ENCODE measurements around the gene RENBP. TPM values are rescaled to one million over a fixed set of nuclear protein-coding genes. Genes with fewer than 3 reads are reported as not detected.

The RENBP gene
- total RNA-seq, 2 experiments from 2014 or later, result 5.3 to 6.3 TPM

- ChIA-PET POLR2A (no interaction called here), CTCF (no interaction called here)
These were observed 31.2 kb downstream of the RENBP start for GRCh38 chrX:153913211-153913610.

- ChIA-PET POLR2A (interaction anchor here (2.7 kb wide), 1 partner anchor 14 kb away, joined by 12 read pairs; the partner anchor contains the start of gene ARHGAP4), CTCF (interaction anchor here (1.2 kb wide), 1 partner anchor 11 kb away, joined by 3 read pairs; no protein-coding TSS in a partner anchor)
These were observed 32.6 kb downstream of the RENBP start for GRCh38 chrX:153911798-153912197.

- ChIA-PET POLR2A (interaction anchor here (0.7 to 2.7 kb wide), 2 partner anchors 15 to 102 kb away, joined by 6 to 12 read pairs; partner anchors contain the start of gene ARHGAP4), CTCF (interaction anchor here (0.6 to 1.4 kb wide), 2 partner anchors 12 to 38 kb away, joined by 3 to 5 read pairs; no protein-coding TSS in a partner anchor)
These were observed 34.0 kb downstream of the RENBP start for GRCh38 chrX:153910446-153910845.

GRCh38 chrX:153909980-153910360 is 34.5 kb downstream of the RENBP start:
- POLR2A ChIA-PET, result interaction anchor here (2.7 kb wide), 1 partner anchor 15 kb away, joined by 12 read pairs; the partner anchor contains the start of gene ARHGAP4

GRCh38 chrX:153909024-153909979 is 35.1 kb downstream of the RENBP start:
- ChIA-PET POLR2A (no interaction called here), CTCF (no interaction called here)

More at GRCh38 chrX:153909980-153910360, 34.5 kb downstream of the RENBP start:
- CTCF ChIA-PET, result interaction anchor here (1.4 kb wide), 1 partner anchor 39 kb away, joined by 5 read pairs; no protein-coding TSS in a partner anchor

- POLR2A ChIA-PET, result no interaction called here
These were observed 36.1 kb downstream of the RENBP start for GRCh38 chrX:153908219-153908860.

GRCh38 chrX:153907456-153907855 is 37.0 kb downstream of the RENBP start:
- POLR2A ChIA-PET, result interaction anchor here (1.3 kb wide), 1 partner anchor 18 kb away, joined by 10 read pairs; the partner anchor contains the start of gene ARHGAP4
- CTCF ChIA-PET, result no interaction called here

More at GRCh38 chrX:153908219-153908860, 36.1 kb downstream of the RENBP start:
- CTCF ChIA-PET, result no interaction called here

- POLR2A ChIA-PET, result interaction anchor here (1.3 kb wide), 1 partner anchor 20 kb away, joined by 10 read pairs; the partner anchor contains the start of gene ARHGAP4
These were observed 38.1 kb downstream of the RENBP start for GRCh38 chrX:153906126-153906917.

GRCh38 chrX:153905481-153906095 is 38.9 kb downstream of the RENBP start:
- CTCF ChIA-PET, result no interaction called here

More at GRCh38 chrX:153906126-153906917, 38.1 kb downstream of the RENBP start:
- CTCF ChIA-PET, result interaction anchor here (0.8 kb wide), 1 partner anchor 41 kb away, joined by 4 read pairs; no protein-coding TSS in a partner anchor

GRCh38 chrX:153903991-153904957 is 40.2 kb downstream of the RENBP start, which contains the start of gene AVPR2:
Gene AVPR2, plus strand, starts transcription at chrX:153904673. Its CDS starts 473 bp downstream, at chrX:153905146.
- ChIA-PET POLR2A (no interaction called here), CTCF (no interaction called here)

More at GRCh38 chrX:153905481-153906095, 38.9 kb downstream of the RENBP start:
- POLR2A ChIA-PET, result no interaction called here

- ChIA-PET POLR2A (no interaction called here), CTCF (no interaction called here)
These were observed 41.0 kb downstream of the RENBP start for GRCh38 chrX:153903238-153903980.

GRCh38 chrX:153902385-153902784 is 42.1 kb downstream of the RENBP start:
- ChIA-PET CTCF (no interaction called here), POLR2A (no interaction called here)

- ChIA-PET POLR2A (no interaction called here), CTCF (no interaction called here)
These were observed 42.7 kb downstream of the RENBP start for GRCh38 chrX:153901753-153902140.

- POLR2A ChIA-PET, result interaction anchor here (0.6 kb wide), 1 partner anchor 176 kb away, joined by 3 read pairs; no protein-coding TSS in a partner anchor
- CTCF ChIA-PET, result no interaction called here
These were observed 43.4 kb downstream of the RENBP start for GRCh38 chrX:153900831-153901752.

- CTCF ChIA-PET, result no interaction called here
- POLR2A ChIA-PET, result interaction anchor here (0.7 kb wide), 1 partner anchor 119 kb away, joined by 8 read pairs; no protein-coding TSS in a partner anchor
These were observed 46.5 kb downstream of the RENBP start for GRCh38 chrX:153897899-153898298.

GRCh38 chrX:153889123-153889522 is 55.3 kb downstream of the RENBP start:
- ChIA-PET CTCF (no interaction called here), POLR2A (no interaction called here)
